HG03103 (cell line): ENCODE results near the gene SLIT3.

Experiments
- ATAC-seq: cut with Tn5 transposase; IDR thresholded peaks from one replicate; pipeline ENCODE4 v1.9.1; 2021; ENCODE audit warnings: low read depth; ENCODE audit not compliant: unreplicated experiment

Gene SLIT3

GRCh38 chr5:168822745-168823281 lies 478.1 kb downstream of the SLIT3 start:
- no peak for ATAC-seq

GRCh38 chr5:168822248-168822744 lies 478.6 kb downstream of the SLIT3 start:
- no peak for ATAC-seq

GRCh38 chr5:168820874-168821273 lies 480.1 kb downstream of the SLIT3 start:
- no peak for ATAC-seq

- ATAC-seq, result no peak
Measured at GRCh38 chr5:168819004-168819621, 481.8 kb downstream of the SLIT3 start.

GRCh38 chr5:168818558-168818957 lies 482.4 kb downstream of the SLIT3 start:
- no peak for ATAC-seq

GRCh38 chr5:168817591-168817990 lies 483.3 kb downstream of the SLIT3 start:
- no peak for ATAC-seq

GRCh38 chr5:168816661-168817060 lies 484.3 kb downstream of the SLIT3 start:
- ATAC-seq, result no peak

- no peak for ATAC-seq
Measured at GRCh38 chr5:168813184-168813968, 487.6 kb downstream of the SLIT3 start.

- ATAC-seq, result no peak
Measured at GRCh38 chr5:168810641-168811040, 490.3 kb downstream of the SLIT3 start.

- no peak for ATAC-seq
Measured at GRCh38 chr5:168809218-168809617, 491.7 kb downstream of the SLIT3 start.

- no peak for ATAC-seq
Measured at GRCh38 chr5:168808051-168808616, 492.8 kb downstream of the SLIT3 start.

GRCh38 chr5:168807287-168807686 lies 493.7 kb downstream of the SLIT3 start:
- no peak for ATAC-seq

- no peak for ATAC-seq
Measured at GRCh38 chr5:168803541-168803940, 497.4 kb downstream of the SLIT3 start.

GRCh38 chr5:168802337-168802736 lies 498.6 kb downstream of the SLIT3 start:
- ATAC-seq, result peak; percentile 59

GRCh38 chr5:168801567-168801966 lies 499.4 kb downstream of the SLIT3 start:
- ATAC-seq, result no peak

GRCh38 chr5:168800701-168801100 lies 500.2 kb downstream of the SLIT3 start:
- no peak for ATAC-seq

GRCh38 chr5:168798065-168799023 lies 502.6 kb downstream of the SLIT3 start:
- ATAC-seq, result no peak

GRCh38 chr5:168796593-168797580 lies 504.1 kb downstream of the SLIT3 start:
- no peak for ATAC-seq

GRCh38 chr5:168796000-168796399 lies 504.9 kb downstream of the SLIT3 start:
- no peak for ATAC-seq
